Measurements from ENCODE around the gene C19orf53.

C19orf53 gene

GRCh38 chr19:13826652-13827235 lies 52.5 kb downstream of the C19orf53 start:
- DNase-seq (ENCODE audit: low read depth), result no peak

DNA sequence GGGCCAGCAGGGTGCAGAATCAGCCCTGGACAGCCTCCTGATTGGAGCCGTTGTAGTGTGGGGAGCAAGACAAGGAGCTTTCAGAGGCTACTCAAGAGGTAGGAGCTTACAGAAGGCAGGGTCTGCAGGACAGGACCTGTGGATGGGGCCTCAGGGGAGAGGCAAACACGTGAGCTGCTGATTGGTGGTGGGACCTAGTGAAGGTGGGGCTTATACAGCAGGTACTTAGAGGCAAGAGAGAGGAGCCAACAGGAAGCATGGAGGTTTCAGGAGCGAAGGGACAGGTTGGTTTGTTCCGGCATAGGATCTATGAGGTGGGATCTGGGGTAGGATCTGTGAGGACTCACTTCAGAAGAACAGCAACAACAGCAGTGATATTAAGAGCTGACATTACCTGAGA lies 53.4 kb downstream of the C19orf53 start:
- DNase-seq (ENCODE audit: low read depth), result no peak
